Fibroblast of villous mesenchyme (primary cell): ENCODE data around the gene WDR93. TPM values are rescaled to one million over a fixed set of nuclear protein-coding genes. Genes with fewer than 3 reads are reported as not detected.

ENCODE experiments used
- DNase-seq: peaks from one replicate; pipeline ENCODE4 v3.0.0-alpha.2; 2010; ENCODE audit warnings: low read depth
- H3K4me3 ChIP-seq: 2 replicates; pipeline ENCODE4 v1.5.1; 2011; ENCODE audit warnings: low read depth, mild to moderate bottlenecking, low read length
- total RNA-seq: library from RNA; depleted of rRNA; stranded (reverse); fragments of >200 nt; gene quantifications from 2 replicates; pipeline ENCODE4 v1.2.3, GENCODE V29; 2012
- TF ChIP-seq, protein P1 (sequence below): IDR thresholded peaks from 2 replicates; pipeline ENCODE4 v1.5.1; 2012; ENCODE audit warnings: low read depth, mild to moderate bottlenecking, low read length; ENCODE audit not compliant: insufficient read depth

The WDR93 gene
- under 0.01 TPM in 1 of 2 replicates, not detected in the other for total RNA-seq

DNA sequence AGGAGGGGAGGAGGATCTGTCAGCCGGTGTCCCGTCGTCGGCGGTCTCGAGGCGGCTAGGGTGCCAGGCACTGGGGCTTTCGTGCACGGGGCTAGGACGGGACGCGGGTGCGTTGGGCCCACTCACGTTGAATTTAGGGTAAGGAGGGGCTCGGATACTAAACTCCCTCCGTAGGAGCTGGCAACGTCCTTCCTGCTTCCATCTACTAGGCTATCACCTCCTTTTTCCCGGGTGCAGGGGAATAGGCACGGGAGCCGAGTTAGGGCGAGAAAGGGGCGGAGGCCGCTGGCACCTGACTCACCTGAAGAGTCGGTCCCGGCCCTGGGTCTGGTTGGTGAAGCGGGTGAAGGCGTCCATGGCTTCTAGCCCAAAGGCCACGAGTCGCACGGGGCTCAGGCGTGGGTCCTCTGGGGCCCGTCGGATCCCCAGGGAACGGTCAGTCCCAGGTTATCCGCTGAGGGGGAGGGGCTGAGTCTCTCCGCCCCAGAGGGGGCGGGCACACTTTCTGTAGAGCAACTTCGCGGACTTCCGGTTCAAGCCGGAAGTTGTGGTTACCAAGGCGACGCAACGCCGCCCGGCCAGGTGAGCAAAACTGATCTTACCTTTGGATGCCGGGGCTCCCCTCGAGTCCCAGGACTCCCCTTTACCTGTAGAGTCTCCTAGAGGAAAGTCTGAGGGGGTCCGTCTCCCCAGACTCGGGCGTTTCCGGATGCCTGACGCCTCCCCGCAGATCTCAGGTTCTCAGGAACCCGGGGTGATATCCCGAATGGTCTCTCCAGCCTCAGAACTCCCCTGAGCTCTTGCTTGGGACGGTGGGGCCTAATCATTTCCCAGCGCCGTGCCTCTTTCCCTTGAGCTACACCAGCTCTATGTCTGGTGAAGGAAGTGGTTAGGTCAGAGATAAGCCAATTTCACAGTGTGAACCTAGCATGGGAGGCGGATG lies at the start of gene WDR93, which contains the start of gene PEX11A:
TSS of gene WDR93 (plus strand) at position 536 of the 943 bp plus-strand sequence. CDS start 10,936 bp downstream, outside the sequence.
TSS of gene PEX11A (minus strand) at position 479 of the 943 bp plus-strand sequence. CDS start at position 357, 122 bp downstream.
- DNase-seq: peak; percentile 58
- H3K4me3 ChIP-seq: peak within 1 kb of the TSS; percentile 93
- TF ChIP-seq, protein P1, sequence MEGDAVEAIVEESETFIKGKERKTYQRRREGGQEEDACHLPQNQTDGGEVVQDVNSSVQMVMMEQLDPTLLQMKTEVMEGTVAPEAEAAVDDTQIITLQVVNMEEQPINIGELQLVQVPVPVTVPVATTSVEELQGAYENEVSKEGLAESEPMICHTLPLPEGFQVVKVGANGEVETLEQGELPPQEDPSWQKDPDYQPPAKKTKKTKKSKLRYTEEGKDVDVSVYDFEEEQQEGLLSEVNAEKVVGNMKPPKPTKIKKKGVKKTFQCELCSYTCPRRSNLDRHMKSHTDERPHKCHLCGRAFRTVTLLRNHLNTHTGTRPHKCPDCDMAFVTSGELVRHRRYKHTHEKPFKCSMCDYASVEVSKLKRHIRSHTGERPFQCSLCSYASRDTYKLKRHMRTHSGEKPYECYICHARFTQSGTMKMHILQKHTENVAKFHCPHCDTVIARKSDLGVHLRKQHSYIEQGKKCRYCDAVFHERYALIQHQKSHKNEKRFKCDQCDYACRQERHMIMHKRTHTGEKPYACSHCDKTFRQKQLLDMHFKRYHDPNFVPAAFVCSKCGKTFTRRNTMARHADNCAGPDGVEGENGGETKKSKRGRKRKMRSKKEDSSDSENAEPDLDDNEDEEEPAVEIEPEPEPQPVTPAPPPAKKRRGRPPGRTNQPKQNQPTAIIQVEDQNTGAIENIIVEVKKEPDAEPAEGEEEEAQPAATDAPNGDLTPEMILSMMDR: no peak

DNA sequence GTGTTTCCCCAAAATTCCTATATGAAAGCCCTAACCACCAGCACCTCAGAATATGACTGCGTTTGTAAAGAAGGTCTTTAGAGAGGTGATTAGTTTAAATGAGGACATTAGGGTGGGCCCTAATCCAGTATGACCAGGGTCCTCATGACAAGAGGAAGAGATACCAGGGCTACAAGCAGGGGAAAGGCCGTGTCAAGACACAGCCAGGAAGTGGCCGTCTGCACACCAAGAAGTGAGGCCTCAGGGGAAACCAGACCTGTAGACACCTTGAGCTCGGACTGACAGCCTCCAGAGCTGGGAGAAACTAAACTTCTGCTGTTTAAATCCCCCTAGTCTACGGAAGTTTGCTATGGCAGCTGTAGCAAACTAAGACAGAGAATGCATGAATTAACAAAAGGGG lies 49.6 kb upstream of the WDR93 start:
- H3K4me3 ChIP-seq: no peak overlapping the region
- no peak for DNase-seq
- TF ChIP-seq, protein P1: no peak

DNA sequence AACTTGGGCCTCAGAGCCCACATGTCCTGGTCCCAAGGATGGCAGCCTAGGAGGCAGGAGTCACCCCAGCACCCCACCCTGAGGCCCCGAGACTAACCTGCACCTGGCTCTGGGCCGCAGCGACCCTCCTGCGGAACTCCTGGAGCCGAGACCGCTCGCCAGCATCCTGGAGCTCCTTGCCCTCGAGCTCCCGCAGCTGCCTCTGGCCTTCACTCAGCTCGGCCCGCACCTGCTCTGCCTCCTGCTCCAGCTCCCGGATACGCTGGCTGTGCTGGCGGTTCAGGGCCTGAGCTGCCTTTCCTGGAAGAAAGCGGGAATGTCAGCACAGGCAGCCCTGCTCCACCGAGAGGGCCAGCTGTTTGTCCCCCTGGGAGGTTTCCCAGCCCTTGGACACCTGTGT lies 48.5 kb upstream of the WDR93 start:
- DNase-seq: no peak
- no peak overlapping the region for H3K4me3 ChIP-seq
- TF ChIP-seq, protein P1: no peak

DNA sequence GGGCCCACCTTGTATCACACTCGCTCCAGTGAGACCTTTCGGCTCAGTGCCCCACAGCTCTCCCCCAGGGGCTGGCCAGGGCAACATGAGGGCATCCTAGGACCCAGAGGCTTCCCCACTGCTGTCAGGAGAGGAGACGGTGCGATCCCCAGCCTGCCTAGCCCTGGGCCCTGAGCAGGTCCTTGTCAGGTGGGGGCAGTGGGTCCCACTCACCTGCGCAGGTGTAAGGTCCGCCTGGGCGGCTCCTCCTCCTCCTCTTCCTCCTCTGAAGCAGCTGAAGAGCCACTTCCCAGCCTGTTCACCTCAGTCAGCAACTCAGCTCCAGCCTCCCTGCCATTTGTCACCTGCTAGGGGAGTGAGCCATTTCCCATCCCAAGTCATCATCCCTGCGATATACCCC lies 44.9 kb upstream of the WDR93 start:
- TF ChIP-seq, protein P1: no peak
- no peak overlapping the region for H3K4me3 ChIP-seq
- no peak for DNase-seq

DNA sequence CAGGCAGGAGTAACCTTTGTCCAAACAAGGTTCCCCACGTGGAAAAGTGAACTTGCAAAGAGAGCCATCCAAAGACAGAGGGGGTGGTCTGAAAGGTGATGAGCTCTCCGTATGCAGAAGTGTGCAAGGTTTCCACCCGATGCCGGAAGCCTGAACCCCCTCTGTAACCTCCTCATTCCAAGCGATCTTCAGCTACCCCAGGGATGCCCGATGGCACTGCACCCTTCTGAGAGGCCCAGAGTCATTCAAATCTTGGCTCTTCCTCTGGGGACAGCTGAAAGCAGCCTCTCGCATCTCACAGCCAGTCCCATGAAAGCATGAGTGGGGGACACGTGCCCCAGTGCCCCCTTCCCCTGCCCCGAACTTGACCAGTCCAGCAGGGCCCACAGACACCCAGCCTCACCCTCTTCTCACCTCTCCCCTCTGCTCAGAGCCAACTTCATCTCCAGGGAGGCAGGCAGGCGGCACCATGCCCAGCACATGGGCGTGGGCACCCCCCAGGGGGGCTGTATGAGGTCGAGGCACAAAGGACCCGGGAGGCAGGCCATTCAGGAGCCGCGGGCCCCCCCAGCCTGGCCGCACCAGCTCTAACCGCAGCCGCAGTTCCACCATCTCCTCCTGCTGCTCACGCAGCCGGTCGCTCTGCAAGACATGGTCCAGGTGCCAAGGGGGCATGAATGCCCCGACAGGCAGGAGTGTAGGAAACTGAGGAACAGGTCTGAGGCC lies 44.0 kb upstream of the WDR93 start:
- TF ChIP-seq, protein P1: no peak
- no peak overlapping the region for H3K4me3 ChIP-seq
- no peak for DNase-seq

DNA sequence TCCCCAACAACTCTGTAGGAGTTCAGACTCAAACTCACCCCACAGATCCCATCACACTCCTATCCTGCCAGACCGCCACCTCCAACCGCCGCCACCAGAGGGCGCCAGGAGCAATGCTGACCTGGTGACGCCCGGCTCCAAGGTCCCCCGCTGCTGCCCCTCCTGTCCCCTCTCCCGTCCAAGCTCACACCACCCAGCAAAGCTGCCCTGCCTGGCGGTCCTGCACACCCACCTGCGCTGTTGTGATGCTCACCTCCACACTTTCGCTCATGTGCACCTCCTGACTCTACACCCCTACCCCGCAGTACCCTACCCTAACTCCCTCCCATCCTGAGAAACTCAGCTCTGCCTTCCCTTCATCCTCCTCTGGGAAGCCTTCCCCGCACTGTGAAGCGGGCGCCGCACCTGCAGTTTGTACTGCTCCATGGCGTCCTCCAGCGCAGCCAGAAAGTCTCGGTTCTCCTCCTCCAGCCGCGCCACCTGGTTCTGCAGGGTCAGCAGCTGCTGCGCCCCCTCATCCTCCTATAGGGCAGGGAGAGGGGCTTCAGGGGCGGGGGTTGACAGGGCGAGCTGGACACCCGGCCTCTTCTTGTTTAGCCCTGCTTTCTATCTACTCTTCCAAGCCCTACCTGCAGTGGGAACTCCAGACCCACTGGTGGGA lies 43.3 kb upstream of the WDR93 start:
- peak; percentile 52 for DNase-seq

More for the DNA sequence above, 43.3 kb upstream of the WDR93 start:
- no peak overlapping the region for H3K4me3 ChIP-seq
- TF ChIP-seq, protein P1: peak; percentile 85
